GM12892 (cell line): ENCODE measurements around the gene XPO4.

Experiments used
- DNase-seq: peaks from one replicate; pipeline ENCODE4 v3.0.0; 2011; ENCODE audit not compliant: insufficient read length
- FAIRE-seq: peaks from 2 replicates; lab custom pipeline; 2011; peaks lifted over from hg19 to GRCh38; lab: Jason Lieb, UNC
- POLR2A ChIP-seq: IDR thresholded peaks from 2 replicates; pipeline ENCODE4 v1.6.1; 2011; ENCODE audit warnings: low read depth, low read length, control low read depth
- POLR2AphosphoS5 ChIP-seq: IDR thresholded peaks from 2 replicates; pipeline ENCODE4 v1.6.1; 2011; ENCODE audit warnings: low read depth, low read length, control low read depth
- TAF1 ChIP-seq: IDR thresholded peaks from 2 replicates; pipeline ENCODE4 v1.6.1; 2011; ENCODE audit warnings: low read depth, mild to moderate bottlenecking, control low read depth, low read length, borderline replicate concordance

Gene XPO4

DNA sequence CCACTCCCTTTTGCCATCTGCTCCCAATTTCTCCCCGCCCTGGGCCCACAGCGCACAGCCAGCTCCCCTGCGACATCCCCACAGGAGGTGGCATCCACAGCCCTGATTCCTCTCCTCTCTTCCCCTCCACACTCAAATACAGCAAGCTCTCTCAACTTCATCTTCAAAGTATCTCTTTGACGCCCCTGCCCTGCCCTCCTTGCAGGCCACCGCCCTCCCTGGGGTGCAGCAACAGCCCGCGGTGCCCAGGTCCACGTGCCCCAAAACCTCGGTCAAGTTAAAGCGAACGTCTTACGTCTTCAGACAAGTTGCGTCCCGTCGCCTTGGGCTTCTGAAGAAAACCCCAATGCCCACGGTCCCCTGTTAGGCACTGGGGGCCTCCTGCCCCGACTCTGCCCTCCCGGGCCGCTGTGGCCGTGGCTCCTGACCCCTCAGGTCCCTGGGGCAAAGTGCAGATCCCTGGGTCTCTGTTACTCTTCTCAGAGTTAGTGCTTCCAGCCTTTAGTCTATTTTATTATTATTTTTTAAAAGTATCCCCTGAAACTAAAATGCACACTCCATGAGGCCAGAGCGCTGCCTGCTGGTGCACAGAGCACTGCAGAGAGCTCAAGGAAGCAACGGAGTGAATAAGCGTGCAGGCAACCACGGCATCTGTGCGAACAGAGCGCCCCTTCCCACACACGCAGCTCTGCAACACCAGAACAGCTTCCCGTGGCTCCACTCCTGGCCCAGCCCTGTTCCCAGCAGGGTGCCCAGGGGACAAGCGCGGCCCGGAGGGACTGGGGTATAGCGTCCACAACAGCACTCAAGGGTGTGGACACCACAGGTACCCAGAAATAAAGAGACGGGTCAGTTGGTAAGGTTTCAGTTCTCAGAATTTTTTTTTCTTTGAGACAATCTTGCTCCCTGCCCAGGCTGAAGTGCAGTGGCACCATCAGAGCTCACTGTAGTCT, 172.6 kb downstream of the XPO4 start:
- DNase-seq = no peak
- TF ChIP-seq POLR2AphosphoS5 = no peak
- no peak for TF ChIP-seq POLR2A
- TF ChIP-seq TAF1 = no peak
- no peak for FAIRE-seq

DNA sequence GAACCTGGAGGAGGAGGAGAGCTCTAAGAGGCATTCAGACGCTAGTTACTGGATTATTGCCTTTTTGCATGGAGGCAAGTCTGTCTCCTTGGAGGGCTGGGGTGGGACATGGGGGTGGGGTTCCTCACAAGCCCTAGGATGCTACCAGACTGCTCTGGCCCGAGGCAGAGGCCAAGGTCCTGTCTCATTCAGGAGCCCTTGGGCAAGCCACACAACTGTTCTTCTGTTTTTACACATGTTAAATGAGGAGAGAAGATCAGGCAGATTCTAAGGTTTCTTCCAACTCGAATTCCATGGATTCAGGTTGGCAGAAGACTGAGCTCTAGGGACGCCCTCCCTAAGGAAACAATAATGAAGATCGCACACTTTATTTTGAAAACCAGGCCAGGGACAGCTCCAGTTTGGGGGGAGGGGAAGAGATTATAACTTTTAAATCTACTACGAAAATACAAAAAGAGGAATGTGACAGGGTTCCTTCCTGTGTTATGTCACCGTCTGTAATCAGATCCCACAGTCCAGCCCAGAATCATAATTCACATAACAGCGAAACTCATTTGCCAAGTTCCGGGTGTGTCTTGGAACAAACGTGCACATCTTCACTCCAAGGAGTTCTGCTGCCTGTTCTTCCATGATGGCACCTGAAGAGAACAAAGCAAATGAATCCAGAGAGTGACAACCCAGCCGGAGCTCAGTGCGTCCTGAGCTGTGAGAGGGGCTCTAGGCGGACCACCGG, 173.8 kb downstream of the XPO4 start:
- FAIRE-seq = no peak
- DNase-seq = no peak
- no peak for TF ChIP-seq POLR2A
- TF ChIP-seq TAF1 = no peak
- TF ChIP-seq POLR2AphosphoS5 = no peak

DNA sequence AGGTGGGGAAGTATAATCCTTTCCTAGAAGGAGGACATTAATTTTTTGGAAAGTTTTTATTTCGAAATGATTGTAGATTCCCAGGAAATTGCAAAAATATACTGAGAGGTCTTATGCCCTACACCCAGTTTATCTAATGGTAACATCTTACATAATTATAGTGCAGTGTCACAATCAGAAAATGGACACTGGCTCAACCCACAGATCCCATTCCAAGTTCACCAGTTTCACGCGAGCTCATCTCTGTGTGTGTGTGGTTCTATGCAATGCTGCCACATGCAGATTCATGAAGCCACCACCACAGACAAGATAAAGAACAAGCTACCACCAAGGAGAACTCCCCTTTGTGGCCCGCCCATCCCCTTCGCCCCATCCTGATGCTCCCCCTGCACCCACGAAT, 174.7 kb downstream of the XPO4 start:
- no peak for TF ChIP-seq TAF1
- TF ChIP-seq POLR2AphosphoS5 = no peak
- TF ChIP-seq POLR2A = no peak
- no peak for FAIRE-seq
- no peak for DNase-seq
